Retinal pigment epithelial cell (primary cell): ENCODE data around the gene ZFYVE28.
A peak's percentile ranks its signal among the peaks of the same experiment; 100 is the strongest.

ENCODE experiments used
- DNase-seq: peaks from one replicate; pipeline ENCODE4 v3.0.0-alpha.2; 2010; ENCODE audit warnings: low read depth
- H3K4me3 ChIP-seq: 2 replicates; pipeline ENCODE4 v1.5.1; 2011; ENCODE audit warnings: mild to moderate bottlenecking, low read length, control low read depth, moderate library complexity
- TF ChIP-seq, protein P1 (sequence below): conservative IDR thresholded peaks from 2 replicates; pipeline ENCODE4 v1.5.1; 2011; ENCODE audit warnings: low read depth, low read length, control low read depth, inconsistent platforms

The ZFYVE28 gene

GRCh38 chr4:2394528-2394927 is 23.9 kb downstream of the ZFYVE28 start:
- TF ChIP-seq, protein P1, sequence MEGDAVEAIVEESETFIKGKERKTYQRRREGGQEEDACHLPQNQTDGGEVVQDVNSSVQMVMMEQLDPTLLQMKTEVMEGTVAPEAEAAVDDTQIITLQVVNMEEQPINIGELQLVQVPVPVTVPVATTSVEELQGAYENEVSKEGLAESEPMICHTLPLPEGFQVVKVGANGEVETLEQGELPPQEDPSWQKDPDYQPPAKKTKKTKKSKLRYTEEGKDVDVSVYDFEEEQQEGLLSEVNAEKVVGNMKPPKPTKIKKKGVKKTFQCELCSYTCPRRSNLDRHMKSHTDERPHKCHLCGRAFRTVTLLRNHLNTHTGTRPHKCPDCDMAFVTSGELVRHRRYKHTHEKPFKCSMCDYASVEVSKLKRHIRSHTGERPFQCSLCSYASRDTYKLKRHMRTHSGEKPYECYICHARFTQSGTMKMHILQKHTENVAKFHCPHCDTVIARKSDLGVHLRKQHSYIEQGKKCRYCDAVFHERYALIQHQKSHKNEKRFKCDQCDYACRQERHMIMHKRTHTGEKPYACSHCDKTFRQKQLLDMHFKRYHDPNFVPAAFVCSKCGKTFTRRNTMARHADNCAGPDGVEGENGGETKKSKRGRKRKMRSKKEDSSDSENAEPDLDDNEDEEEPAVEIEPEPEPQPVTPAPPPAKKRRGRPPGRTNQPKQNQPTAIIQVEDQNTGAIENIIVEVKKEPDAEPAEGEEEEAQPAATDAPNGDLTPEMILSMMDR = no peak
- DNase-seq = no peak
- H3K4me3 ChIP-seq = no peak overlapping the region

- DNase-seq = no peak
- TF ChIP-seq, protein P1 = peak; percentile 3
- H3K4me3 ChIP-seq = no peak overlapping the region
These were observed 24.8 kb downstream of the ZFYVE28 start for GRCh38 chr4:2393353-2394270.

DNA sequence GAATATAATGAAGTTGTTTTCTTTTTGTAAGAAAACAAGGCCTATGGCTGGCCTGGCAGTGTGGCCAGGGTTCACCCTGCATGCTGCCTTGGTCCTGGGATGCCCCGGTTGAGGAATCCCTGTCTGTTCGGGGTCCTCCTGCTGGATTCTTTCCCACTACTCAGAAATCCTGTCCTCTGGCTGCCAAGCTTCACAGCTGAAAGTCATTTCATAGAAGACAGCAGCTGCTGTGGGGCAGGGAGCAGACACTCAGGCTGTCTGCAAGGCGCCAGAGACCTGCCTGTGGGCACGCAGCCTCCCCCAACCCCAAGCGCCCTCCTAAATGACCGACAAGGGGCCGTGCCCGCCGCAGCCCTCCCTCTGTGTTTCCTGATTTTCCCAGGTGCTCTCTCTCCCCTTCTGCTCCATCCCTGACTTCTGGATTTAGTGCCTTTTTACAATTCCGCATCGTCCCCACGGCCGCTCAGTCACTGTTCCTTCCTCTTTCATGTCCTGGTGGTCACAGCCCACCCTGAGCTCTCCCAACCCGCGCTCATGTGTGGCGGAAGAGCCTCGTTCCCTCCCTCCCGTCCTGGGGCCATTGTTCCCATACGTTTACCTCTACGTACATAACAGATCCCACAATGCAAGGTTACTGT is 27.5 kb downstream of the ZFYVE28 start:
- TF ChIP-seq, protein P1 = no peak

DNA sequence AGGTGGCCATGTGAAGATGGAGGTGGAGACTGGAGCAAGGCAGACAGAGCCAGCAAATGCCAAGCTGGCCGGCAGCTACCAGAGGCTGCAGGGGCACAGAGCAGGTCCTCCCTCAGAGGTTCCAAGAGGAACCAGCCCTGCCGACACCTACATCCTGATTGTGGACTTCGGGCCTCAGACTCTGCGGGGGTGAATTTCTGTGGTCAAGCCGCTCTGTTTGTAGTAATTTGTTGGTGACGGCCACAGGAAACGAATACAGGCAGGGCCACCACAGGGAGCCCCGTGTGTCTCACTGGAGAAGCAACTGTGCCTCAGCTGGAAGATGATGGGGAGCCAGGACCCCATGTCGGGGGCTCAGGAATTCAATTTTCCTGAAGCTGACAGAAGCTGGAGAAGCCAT is 28.3 kb downstream of the ZFYVE28 start:
- TF ChIP-seq, protein P1 = no peak
- DNase-seq = no peak
- H3K4me3 ChIP-seq = no peak overlapping the region

More for the DNA sequence above, 27.5 kb downstream of the ZFYVE28 start:
- H3K4me3 ChIP-seq = no peak overlapping the region
- DNase-seq = no peak

DNA sequence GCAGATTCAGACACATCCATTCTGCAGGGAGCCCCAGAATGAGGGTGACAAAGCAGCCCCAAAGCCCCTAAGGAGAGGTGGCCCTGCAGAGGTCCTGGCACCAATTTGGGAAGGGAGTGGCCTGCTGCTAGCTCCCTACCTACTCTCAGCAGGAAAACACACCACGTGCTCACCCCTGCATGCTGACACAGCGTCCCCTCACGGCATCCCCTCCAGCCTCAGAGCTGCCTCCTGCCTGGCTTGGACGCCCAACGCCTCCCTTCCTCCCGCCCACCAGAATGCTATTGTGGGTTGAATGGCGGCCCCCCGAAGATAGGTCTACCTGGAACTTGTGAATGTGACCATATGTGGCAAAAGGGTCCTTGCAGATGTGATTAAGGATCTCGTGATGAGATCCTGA is 28.8 kb downstream of the ZFYVE28 start:
- H3K4me3 ChIP-seq = no peak overlapping the region
- TF ChIP-seq, protein P1 = no peak
- no peak for DNase-seq

- H3K4me3 ChIP-seq = no peak overlapping the region
- TF ChIP-seq, protein P1 = no peak
These were observed 29.8 kb downstream of the ZFYVE28 start for GRCh38 chr4:2388429-2389182.

More at GRCh38 chr4:2388429-2389182, 29.8 kb downstream of the ZFYVE28 start:
- peak; percentile 72 for DNase-seq
